ENCODE measurements around the gene CNTN2. TPM values are rescaled to one million over a fixed set of nuclear protein-coding genes. Genes with fewer than 3 reads are reported as not detected.

The CNTN2 gene
- total and polyA plus RNA-seq, 2 of the 8 experiments (the other 6 are each of a cell fraction or from before 2014, with no cell fraction given), result 1.2 to 3.9 TPM

DNA sequence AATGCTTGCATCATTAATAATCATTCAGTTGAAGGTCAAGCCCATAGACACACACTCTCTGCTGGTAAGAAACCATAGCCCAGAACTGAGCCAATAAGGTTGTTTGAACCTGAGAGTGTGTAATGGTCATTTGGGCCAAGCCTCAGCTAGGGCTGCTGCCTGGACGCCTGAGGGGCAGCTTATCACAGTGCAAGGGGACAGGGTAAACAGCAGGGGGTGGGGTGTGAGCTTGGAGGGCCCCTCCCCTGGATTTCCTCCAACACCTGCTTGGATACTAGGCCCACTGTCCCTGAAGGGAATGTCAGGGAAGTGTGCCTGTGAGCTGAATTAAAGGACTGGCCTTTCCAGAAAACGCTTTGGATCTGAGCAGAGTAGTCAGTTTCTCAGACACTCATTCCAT is 24.6 kb upstream of the CNTN2 start:
- DNase-seq (ENCODE audit: low read depth in 1 of 2, low spot score in 2 of 2) (no peak), FAIRE-seq (no peak)
- Histone ChIP-seq H2BK5ac (ENCODE audit: low read depth, low read length) (no peak overlapping the region), H2AFZ (ENCODE audit: low read length) (no peak overlapping the region), H3K4me1 (replicated peaks in 1 of 4; ENCODE audit: control insufficient read depth in 3 of 4, insufficient read depth in 4 of 4, low read length in 3 of 4) (peaks cover 0 to 8% (median 3%) of the 10 kb centered on the region in 4 experiments; a peak in 4 of 7 replicates), H2AK5ac (ENCODE audit: low read depth, low read length) (no peak overlapping the region), H3K36me3 (ENCODE audit: control insufficient read depth in 2 of 4, insufficient read depth in 4 of 4, low read length in 3 of 4) (no peaks in the 10 kb centered on the region), H3K4me3 (ENCODE audit: extremely low read depth in 1 of 4, insufficient read depth in 2 of 4, low read depth in 3 of 4, low read length in 4 of 4) (no peak overlapping the region), H3K9ac (replicated peaks in 1 of 4; ENCODE audit: extremely low read depth in 1 of 4, low read depth in 3 of 4, low read length in 3 of 4) (no peak overlapping the region), H3K9me3 (ENCODE audit: insufficient read depth in 2 of 2, low read depth in 1 of 2, low read length in 1 of 2) (no peaks in the 10 kb centered on the region), H3K27me3 (replicated peaks in 1 of 4; ENCODE audit: control insufficient read depth in 3 of 4, extremely low read depth in 1 of 4, insufficient read depth in 3 of 4, low read length in 3 of 4) (no peaks in the 10 kb centered on the region; a peak in 1 of 7 replicates), H3K56ac (replicated peaks; ENCODE audit: insufficient read length, low read depth, low read length) (no peak overlapping the region), H2BK12ac (ENCODE audit: low read depth, low read length) (no peak overlapping the region), H3K18ac (ENCODE audit: extremely low read depth, low read length) (no peak overlapping the region), H3K23me2 (ENCODE audit: low read depth, low read length) (no peaks in the 10 kb centered on the region), H4K91ac (replicated peaks; ENCODE audit: insufficient read length, low read length) (no peak overlapping the region), H3K4ac (replicated peaks; ENCODE audit: insufficient read length, low read depth, low read length) (no peak overlapping the region), H4K20me1 (replicated peaks in 1 of 2; ENCODE audit: control insufficient read depth in 1 of 2, insufficient read depth in 2 of 2, low read length in 2 of 2) (no peaks in the 10 kb centered on the region), H2BK20ac (ENCODE audit: low read length) (no peak overlapping the region), H3K79me1 (ENCODE audit: low read depth, low read length) (0 out of 2 replicates have a peak, but pooled peaks cover 2% of the 10 kb centered on the region), H4K8ac (ENCODE audit: extremely low read depth, insufficient read depth, low read length) (no peak overlapping the region), H3K79me2 (ENCODE audit: control insufficient read depth in 1 of 2, insufficient read depth in 2 of 2, low read length in 2 of 2) (no peaks in the 10 kb centered on the region), H3K14ac (ENCODE audit: insufficient read length) (no peak overlapping the region), H3K4me2 (ENCODE audit: insufficient read depth in 1 of 2, low read depth in 2 of 2, low read length in 2 of 2) (no peak overlapping the region), H2BK15ac (ENCODE audit: low read length) (no peak overlapping the region), H2BK120ac (replicated peaks; ENCODE audit: low read depth, low read length) (no peak overlapping the region), H3K23ac (ENCODE audit: insufficient read length) (no peak overlapping the region), H3K27ac (ENCODE audit: low read depth, low read length) (no peak overlapping the region), H4K5ac (ENCODE audit: insufficient read length, low read depth, low read length) (no peak overlapping the region)
- ChIA-PET CTCF (ENCODE audit: partially characterized antibody) (interaction anchor here (1.0 to 33.2 kb wide), 5 partner anchors 10 to 43 kb away, joined by 3 to 531 read pairs (median 16); no protein-coding TSS in a partner anchor), POLR2A (ENCODE audit: partially characterized antibody) (no interaction called here)
- WGBS, 2 experiments (ENCODE audit: extremely low coverage in 1 of 2, insufficient coverage in 1 of 2, insufficient read length in 1 of 2, insufficient replicate concordance in 2 of 2, low coverage in 1 of 2, low lambda C conversion rate in 2 of 2, missing lambda C conversion rate in 1 of 2), result 84% methylated on average over 2 of the region's 2 CpGs; no CpG with 5 or more reads in 1 of the 2 experiments
- TF ChIP-seq ASH2L (IDR thresholded peaks at IDR 0.05; ENCODE audit: low read length) (no peak), TAF7 (optimal IDR thresholded peaks at IDR 0.05; ENCODE audit: borderline replicate concordance, low read depth, low read length) (no peak), SIX5 (IDR thresholded peaks at IDR 0.05; ENCODE audit: low read depth, low read length) (no peak), KDM1A (IDR thresholded peaks at IDR 0.05; ENCODE audit: borderline replicate concordance, low read length) (no peak), SAP30 (IDR thresholded peaks at IDR 0.05; ENCODE audit: insufficient read depth, insufficient replicate concordance, low read length) (no peak), ATF2 (IDR thresholded peaks at IDR 0.05; ENCODE audit: low read length) (no peak), CHD2 (IDR thresholded peaks at IDR 0.05; ENCODE audit: low read length) (no peak), POU5F1 (IDR thresholded peaks at IDR 0.05; ENCODE audit: low read depth, low read length) (no peak), RBBP5 (IDR thresholded peaks at IDR 0.05; ENCODE audit: borderline replicate concordance, low read depth, low read length) (no peak), TCF12 (IDR thresholded peaks at IDR 0.05; ENCODE audit: low read depth, low read length) (no peak)
- TF ChIP-seq, protein P1, sequence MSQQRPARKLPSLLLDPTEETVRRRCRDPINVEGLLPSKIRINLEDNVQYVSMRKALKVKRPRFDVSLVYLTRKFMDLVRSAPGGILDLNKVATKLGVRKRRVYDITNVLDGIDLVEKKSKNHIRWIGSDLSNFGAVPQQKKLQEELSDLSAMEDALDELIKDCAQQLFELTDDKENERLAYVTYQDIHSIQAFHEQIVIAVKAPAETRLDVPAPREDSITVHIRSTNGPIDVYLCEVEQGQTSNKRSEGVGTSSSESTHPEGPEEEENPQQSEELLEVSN (IDR thresholded peaks at IDR 0.05), result no peak

Data from H1 (cell line).